Stimulated activated CD4-positive, alpha-beta T cell treated with anti-CD3 and anti-CD28 coated beads, Interleukin-15, amount 100 ng/mL, for 48 hours (primary cell): ENCODE results near the gene SLC2A5.
"Not testable (repeated sequence)": the region's sequence is repeated elsewhere in the genome, so short reads cannot be mapped to it uniquely, and the experiment has no call there.

ENCODE experiments used
- DNase-seq, 2 donors: peaks; one replicate each; pipeline ENCODE4 v3.0.0-alpha.2; 2020; ENCODE audit warnings: low read depth in 2 of 2

Gene SLC2A5

DNA sequence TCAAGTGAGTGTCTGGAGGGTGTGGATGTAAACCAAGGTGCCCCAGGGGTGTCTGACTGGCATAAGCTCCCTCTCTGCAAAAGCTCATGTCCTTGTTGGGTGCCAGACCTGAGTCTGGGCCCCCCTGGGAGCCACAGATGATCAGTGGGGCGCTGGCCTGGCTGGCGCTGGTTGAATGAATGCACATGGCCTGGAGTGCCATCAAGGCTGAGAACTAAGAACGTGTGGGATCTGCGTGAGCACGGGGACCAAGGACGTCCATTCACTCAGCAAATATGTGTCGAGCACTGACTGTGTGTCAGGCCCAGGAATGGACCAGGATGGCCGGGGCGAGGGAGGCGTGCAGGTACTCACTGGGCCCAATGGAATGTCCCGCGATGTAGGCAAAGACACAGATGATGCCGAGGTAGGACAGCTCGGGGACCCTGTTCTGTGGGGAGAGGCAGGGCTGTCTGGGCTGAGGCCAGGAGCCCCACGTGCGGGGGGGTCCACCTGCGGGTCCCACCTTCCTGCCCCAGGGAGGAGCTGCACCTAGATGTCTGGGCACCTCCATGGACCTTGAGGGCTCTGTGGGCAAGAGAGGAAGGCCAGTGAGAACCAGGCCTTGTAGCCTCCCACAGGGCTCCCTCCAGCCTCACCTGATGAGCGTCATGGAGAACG lies 62.3 kb downstream of the SLC2A5 start:
- DNase-seq = no peak

DNA sequence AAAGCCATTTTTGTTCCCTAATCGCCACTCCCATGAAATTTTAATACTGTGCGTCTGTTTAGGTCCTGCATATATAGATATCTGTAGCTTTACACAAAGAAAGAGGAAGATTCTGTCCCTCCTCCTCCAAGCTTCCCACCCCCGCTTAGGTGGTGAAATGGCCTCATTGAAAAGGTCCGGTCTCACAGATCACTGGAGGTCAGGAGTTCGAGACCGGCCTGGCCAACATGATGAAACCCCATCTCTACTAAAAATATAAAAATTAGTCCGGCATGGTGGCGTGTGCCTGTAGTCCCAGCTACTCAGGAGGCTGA lies 64.1 kb downstream of the SLC2A5 start:
- no peak for DNase-seq

DNA sequence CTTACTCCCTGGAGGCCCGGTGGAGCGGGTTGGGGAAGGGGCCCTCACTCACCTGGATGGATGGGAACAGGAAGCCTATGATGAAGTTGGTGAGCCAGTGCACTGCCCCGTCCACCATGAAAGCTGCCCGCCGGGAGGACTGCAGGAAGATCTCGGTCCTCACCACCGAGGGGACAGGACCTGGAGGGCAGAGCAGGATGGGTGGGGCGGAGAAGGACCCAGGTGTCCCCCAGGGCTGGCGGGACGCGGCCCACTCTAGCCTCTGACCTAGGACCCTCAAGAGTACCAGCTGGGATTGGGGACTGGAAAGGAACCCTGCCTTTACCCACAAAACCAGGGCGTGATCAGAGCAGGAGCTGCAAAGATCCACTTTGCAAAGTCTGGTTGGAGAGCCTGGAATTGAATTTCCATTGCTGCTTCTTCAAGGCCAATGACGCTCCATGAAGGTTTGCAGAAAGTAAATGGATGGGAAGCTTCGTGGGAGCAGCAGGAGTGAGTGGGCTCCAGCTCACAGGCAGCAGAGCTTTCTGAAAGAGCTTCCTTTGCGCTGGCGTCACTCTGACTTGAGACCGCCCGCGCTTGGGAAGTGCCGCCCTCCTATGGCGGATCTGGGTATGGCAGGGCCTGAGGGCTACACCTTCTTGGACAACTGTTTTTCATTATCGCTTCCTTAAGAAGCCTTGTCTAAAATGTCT lies 64.6 kb downstream of the SLC2A5 start:
- DNase-seq = peak; percentile 64 to 79

- no peak for DNase-seq
Observed at GRCh38 chr1:9004031-9004699, 65.3 kb downstream of the SLC2A5 start.

DNA sequence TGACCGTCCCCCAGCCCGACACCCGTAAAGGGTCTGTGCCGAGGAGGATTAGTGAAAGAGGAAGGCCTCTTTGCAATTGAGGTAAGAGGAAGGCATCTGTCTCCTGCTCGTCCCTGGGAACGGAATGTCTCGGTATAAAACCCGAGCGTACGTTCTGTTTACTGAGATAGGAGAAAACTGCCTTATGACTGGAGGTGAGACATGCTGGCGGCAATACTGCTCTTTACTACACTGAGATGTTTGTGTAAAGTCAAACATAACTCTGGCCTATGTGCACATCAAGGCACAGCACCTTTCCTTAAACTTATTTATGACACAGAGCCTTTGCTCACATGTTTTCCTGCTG lies 67.2 kb downstream of the SLC2A5 start:
- DNase-seq = not testable (repeated sequence)

GRCh38 chr1:9001534-9002214 lies 67.8 kb downstream of the SLC2A5 start:
- not testable (repeated sequence) for DNase-seq

- not testable (repeated sequence) for DNase-seq
Observed at GRCh38 chr1:8993962-8994675, 75.3 kb downstream of the SLC2A5 start.

DNA sequence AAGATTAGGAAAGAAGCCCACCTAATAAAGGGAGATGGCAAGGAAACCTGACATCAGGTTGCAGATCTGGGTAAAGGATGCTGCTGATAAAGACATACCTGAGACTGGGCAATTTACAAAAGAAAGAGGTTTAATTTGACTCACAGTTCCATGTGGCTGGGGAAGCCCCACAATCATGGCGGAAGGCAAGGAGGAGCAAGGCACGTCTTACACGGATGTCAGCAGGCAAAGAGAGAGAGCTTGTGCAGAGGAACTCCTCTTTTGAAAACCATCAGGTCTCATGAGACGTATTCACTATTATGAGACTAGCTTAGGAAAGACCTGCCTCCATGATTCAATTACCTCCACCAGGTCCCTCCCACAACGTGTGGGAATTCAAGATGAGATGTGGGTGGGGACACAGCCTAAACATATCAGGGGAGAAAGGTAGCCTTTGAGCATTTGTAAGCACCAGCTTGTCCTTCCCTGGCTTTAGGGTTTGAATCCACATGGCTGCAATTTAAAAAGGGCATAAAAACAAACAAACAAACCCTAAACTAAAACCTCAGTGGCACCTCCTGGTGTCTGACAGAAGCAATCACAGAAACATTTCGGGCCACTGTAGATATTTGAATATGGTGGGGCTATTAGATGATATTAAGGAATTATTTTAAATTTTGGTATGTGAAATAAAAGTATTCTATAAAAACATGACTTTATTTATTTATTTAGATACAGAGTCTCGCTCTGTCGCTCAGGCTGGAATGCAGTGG lies 76.3 kb downstream of the SLC2A5 start:
- no peak for DNase-seq

GRCh38 chr1:8989821-8990220 lies 79.6 kb downstream of the SLC2A5 start:
- DNase-seq = no peak

DNA sequence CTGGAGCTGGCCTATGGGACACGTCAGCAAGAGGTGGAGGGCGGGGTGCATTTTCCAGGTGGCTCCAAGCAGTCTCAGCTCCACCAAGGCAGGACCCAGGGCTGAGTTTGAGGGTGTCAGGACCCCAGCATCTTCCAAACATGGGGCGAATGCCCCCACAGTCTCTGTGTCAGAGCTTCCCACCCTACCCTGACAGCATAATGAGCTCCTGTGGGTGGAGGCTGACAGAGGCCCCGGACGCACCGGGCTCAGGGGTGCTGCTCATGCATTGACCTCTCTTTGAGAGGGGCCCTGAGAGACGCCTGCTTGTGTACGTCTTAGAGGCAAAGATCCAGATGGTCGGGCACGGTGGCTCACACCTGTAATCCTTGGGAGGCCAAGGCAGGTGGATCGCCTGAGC lies 80.4 kb downstream of the SLC2A5 start:
- DNase-seq = no peak

DNA sequence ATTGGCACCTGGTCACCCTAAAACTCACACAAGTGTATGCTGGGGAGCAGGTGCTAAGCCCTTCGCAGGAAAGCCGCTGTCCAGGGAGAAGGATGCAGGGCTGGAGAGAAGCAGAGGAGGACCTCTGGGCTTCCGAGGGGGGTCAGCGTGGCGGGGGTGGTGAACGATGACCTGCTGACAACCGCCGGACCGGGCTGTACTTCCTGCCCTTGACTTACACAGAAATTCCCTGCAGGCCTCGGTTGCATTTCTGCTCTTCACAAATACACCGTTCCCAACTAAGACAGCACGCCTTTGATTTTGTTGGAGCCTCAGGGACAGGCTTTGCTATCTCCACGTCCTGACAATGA lies 80.8 kb downstream of the SLC2A5 start:
- no peak for DNase-seq

DNA sequence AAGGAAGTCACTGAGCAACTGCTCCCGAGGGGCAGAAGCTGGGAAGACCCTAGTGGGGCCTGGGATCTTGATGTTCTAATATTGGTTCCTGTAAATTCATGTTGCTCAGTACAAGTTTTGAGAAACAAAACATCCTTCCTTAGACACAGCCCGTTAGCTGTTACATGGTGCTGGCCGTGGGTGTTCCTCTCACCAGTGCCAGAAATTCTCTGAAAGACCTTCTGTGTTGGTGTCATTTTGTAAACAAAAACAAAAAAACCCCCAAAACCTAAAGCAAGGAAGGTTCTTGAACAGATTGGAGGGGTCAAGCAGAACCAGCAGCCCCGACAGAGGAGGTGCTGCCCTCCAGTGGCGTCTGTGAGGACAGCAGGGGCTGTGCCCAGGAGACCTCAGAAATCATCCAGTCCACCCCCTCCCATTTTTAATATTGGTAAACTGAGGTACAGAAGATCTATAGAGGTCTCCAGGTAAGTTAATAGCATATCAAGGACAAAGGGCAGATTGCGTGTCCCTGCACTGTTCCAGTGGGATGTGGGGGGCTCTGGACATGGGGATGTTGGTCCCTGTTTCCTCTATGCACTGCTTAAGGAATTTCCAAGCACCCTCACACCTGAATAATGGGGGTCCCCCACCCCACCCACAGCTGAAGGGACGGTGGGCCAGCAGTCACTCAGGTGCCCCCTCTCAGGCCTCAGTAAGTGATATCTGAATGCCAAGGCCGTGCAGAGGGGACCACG lies 81.4 kb downstream of the SLC2A5 start:
- peak in 1 of 2 donors; percentile 67 for DNase-seq

- no peak for DNase-seq
Observed at GRCh38 chr1:8986814-8987190, 82.6 kb downstream of the SLC2A5 start.

- no peak for DNase-seq
Observed at GRCh38 chr1:8985915-8986813, 83.3 kb downstream of the SLC2A5 start.
